Ovary (tissue), 9 donors: ENCODE results near the gene FHL3. TPM values are rescaled to one million over a fixed set of nuclear protein-coding genes. Genes with fewer than 3 reads are reported as not detected.

Experiments used
- DNase-seq, 5 donors: peaks; one replicate each; pipeline ENCODE4 v3.0.0-alpha.2; 2019 to 2020
- H3K27ac ChIP-seq, 2 donors: fragments of 200-600 bp; one replicate each; pipeline versions ENCODE4 v1.5.1 to v1.8.0; 2019 to 2022
- H3K27me3 ChIP-seq: fragments of 200-600 bp; one replicate; pipeline ENCODE4 v1.8.0; 2022
- H3K36me3 ChIP-seq: fragments of 200-600 bp; sonication (generic); one replicate; pipeline ENCODE4 v1.5.1; 2019
- H3K4me1 ChIP-seq: one replicate; pipeline ENCODE4 v1.8.1; 2013; ENCODE audit warnings: mild to moderate bottlenecking, moderate library complexity; ENCODE audit not compliant: insufficient read depth
- H3K4me3 ChIP-seq: fragments of 200-600 bp; sonication (generic); one replicate; pipeline ENCODE4 v1.5.1; 2017
- H3K9me3 ChIP-seq, 2 donors: fragments of 200-600 bp in 1 of 2; sonication (generic) in 1 of 2; one replicate each; pipeline versions ENCODE4 v1.5.1 to v1.8.1; 2013 to 2019; ENCODE audit warnings: mild to moderate bottlenecking in 1 of 2, moderate library complexity in 1 of 2
- EP300 ChIP-seq: sonication (generic); formaldehyde crosslinking; IDR thresholded peaks from one replicate; pipeline ENCODE4 v1.6.1; 2017; ENCODE audit warnings: antibody characterized with exemption
- POLR2A ChIP-seq: fragments of 450-650 bp; IDR thresholded peaks from one replicate; pipeline ENCODE4 v1.6.1; 2017; ENCODE audit warnings: antibody characterized with exemption, mild to moderate bottlenecking, moderate library complexity
- WGBS, 3 donors: extraction: QIAGEN DNeasy Blood & Tissue Kit in 1 of 3; methylation state at CpG; one replicate each; pipeline versions ENCODE4 v1.1.5 to v1.1.7; 2013 to 2017; 5-methylcytosine and 5-hydroxymethylcytosine counted together
- intact Hi-C, 4 donors: fragments of 100-400 bp; cut with DNase I; formaldehyde crosslinking; loops; one replicate each; pipeline versions ENCODE4 v1.11.0 to v1.15.1; 2022 to 2023
- polyA plus RNA-seq, 2 donors: library from polyadenylated mRNA; stranded (reverse); fragments of 200-250 nt in 1 of 2; fragments of 350-450 nt in 1 of 2; fragmentation: Illumina TruSeq in 1 of 2; extraction: RNeasy Lipid Tissue Mini Kit (QIAGEN cat#74804) in 1 of 2; gene quantifications; one replicate each; pipeline ENCODE4 v1.2.3, GENCODE V29; 2013 to 2014
- small RNA-seq: library from RNA; depleted of rRNA; stranded (forward); fragments of <200 nt; gene quantifications from one replicate; pipeline ENCODE3, GENCODE V24; 2016
- total RNA-seq, 7 donors: library from RNA; depleted of rRNA in 2 of 7; stranded (reverse); fragments of >200 nt in 2 of 7; fragmentation: NEBNext Ultra II Directional in 3 of 7; extraction: Animal tissue kit (Norgen Biotek cat#: 25700) in 3 of 7; gene quantifications; one replicate each; pipeline versions ENCODE4 v1.1.0 to v1.2.4, GENCODE V29; 2016 to 2023
- TF ChIP-seq, protein P1 (sequence below), 3 donors: fragments of 450-650 bp in 2 of 3; fragments of 200-600 bp in 1 of 3; IDR thresholded peaks; one replicate each; pipeline versions ENCODE4 v1.5.1 to v1.8.0; 2016 to 2022; ENCODE audit warnings: antibody characterized with exemption in 3 of 3, mild to moderate bottlenecking in 1 of 3
- donor health status: DM: no; HTN: no; CAD: no; lungs with moderate emphysema.
- donor health status: DM: no; HTN: no; CAD: no.
- donor health status: Bipolar disorder and iron deficiency.
- donor health status: DM: yes; HTN: yes; CAD: no.
- donor health status: DM: no; HTN: no; CAD: no.
- donor health status: DM: yes; HTN: yes; CAD: no.

The FHL3 gene
- total and polyA plus RNA-seq, 9 donors, result 13.9 to 63.3 (median 28.8) TPM

DNA sequence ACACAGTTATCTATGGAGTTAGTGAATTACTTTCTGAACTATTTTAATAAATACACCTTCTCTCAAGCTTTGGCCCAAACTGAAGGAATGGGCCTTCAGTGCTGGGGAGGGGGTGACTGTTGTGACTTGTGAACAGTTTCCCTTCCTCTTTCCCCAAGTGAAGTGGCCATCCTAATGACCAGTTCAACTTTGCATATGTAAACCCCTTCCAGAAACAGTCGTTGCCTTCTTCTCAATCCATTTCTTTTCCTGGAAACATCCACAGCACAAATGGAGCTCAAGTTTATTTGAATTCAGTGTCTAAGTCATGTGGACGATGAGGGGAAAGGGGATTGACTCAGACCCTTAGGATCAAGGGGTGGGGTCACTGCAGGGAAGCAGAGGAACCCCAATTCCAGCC is 57.1 kb downstream of the FHL3 start:
- Histone ChIP-seq H3K9me3 (no peaks in the 10 kb centered on the region), H3K4me1 (peaks cover 3% of the 10 kb centered on the region), H3K27ac (no peak overlapping the region), H3K4me3 (no peak overlapping the region), H3K36me3 (no peaks in the 10 kb centered on the region), H3K27me3 (no peaks in the 10 kb centered on the region)
- intact Hi-C loops, result no loop called here
- DNase-seq, result no peak
- WGBS, 3 donors, result 26 to 40% (median 37%) methylated on average over 2 of the region's 2 CpGs
- TF ChIP-seq POLR2A, result no peak
- TF ChIP-seq, protein P1, sequence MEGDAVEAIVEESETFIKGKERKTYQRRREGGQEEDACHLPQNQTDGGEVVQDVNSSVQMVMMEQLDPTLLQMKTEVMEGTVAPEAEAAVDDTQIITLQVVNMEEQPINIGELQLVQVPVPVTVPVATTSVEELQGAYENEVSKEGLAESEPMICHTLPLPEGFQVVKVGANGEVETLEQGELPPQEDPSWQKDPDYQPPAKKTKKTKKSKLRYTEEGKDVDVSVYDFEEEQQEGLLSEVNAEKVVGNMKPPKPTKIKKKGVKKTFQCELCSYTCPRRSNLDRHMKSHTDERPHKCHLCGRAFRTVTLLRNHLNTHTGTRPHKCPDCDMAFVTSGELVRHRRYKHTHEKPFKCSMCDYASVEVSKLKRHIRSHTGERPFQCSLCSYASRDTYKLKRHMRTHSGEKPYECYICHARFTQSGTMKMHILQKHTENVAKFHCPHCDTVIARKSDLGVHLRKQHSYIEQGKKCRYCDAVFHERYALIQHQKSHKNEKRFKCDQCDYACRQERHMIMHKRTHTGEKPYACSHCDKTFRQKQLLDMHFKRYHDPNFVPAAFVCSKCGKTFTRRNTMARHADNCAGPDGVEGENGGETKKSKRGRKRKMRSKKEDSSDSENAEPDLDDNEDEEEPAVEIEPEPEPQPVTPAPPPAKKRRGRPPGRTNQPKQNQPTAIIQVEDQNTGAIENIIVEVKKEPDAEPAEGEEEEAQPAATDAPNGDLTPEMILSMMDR (IDR thresholded peaks at IDR 0.05), result no peak
- TF ChIP-seq EP300, result no peak

DNA sequence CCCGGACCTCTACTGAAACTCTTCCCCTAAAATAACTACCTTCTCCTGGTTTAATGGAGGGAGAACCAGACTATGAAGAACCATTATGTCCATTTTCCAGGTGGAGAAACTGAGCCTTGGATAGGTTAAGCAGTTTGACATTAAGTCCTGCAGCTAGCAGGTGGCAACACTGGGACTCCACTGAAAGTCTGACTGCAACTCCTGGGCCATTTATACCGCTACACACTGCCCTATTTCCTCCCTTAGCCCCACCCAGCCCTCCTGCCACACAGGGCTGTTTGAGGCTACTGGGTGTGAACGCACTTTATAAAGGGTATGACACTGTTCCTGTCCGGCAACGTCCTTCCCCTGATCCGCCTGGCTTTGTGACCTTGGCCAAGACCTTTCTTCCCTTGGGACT is 58.0 kb downstream of the FHL3 start:
- H3K27me3 ChIP-seq, result no peaks in the 10 kb centered on the region
- DNase-seq, result peak in 1 of 5 donors; percentile 29
- 50 to 55% (median 52%) methylated on average over 6 of the region's 6 CpGs for WGBS, 3 donors
- H3K4me3 ChIP-seq, result peak overlapping the region; percentile 92
- no peaks in the 10 kb centered on the region for H3K9me3 ChIP-seq
- H3K27ac ChIP-seq, result peak overlapping the region in 1 of 2 donors; percentile 97
- intact Hi-C loops, result no loop called here
- H3K4me1 ChIP-seq, result peaks cover 3% of the 10 kb centered on the region
- H3K36me3 ChIP-seq, result no peaks in the 10 kb centered on the region
- peak; percentile 11 for TF ChIP-seq POLR2A
- TF ChIP-seq, protein P1 (IDR thresholded peaks at IDR 0.05), result no peak

Small RNA genes within 50 kb of the gene (small RNA-seq; reads per million reads assigned to genes)
- gene RF00017 (not detected), gene RNU6-510P (not detected)

Other genes starting within 250 kb of the FHL3 start
- gene EPHA10, start 240.4 kb downstream of the FHL3 start, total RNA-seq, result under 1 TPM in 4 of 7 donors, not detected in 3; 0.20 to 0.69 (median 0.50) TPM
- under 1 TPM; 0.02 to 0.05 TPM for gene EPHA10, start 240.4 kb downstream of the FHL3 start, polyA plus RNA-seq
- 1 to 10 TPM in 5 of 7 donors, under 1 TPM in 1, not detected in 1; 0.66 to 2.2 (median 1.7) TPM for gene MANEAL, start 211.7 kb downstream of the FHL3 start, total RNA-seq
- 1 to 10 TPM in 1 of 2 donors, under 1 TPM in 1; 0.99 to 3.7 TPM for gene MANEAL, start 211.7 kb downstream of the FHL3 start, polyA plus RNA-seq
- gene C1orf122, start 197.7 kb downstream of the FHL3 start, total RNA-seq, result 10 to 100 TPM; 24.5 to 56.2 (median 32.5) TPM
- gene C1orf122, start 197.7 kb downstream of the FHL3 start, polyA plus RNA-seq, result 10 to 100 TPM; 10.3 to 23.7 TPM
- gene YRDC, start 197.3 kb downstream of the FHL3 start, total RNA-seq, result 10 to 100 TPM in 4 of 7 donors, 1 to 10 TPM in 3; 7.2 to 15.0 (median 11.0) TPM
- 1 to 10 TPM; 9.3 to 9.5 TPM for gene YRDC, start 197.3 kb downstream of the FHL3 start, polyA plus RNA-seq
- 10 to 100 TPM in 5 of 7 donors, 1 to 10 TPM in 2; 3.4 to 29.1 (median 21.9) TPM for gene MTF1, start 145.9 kb downstream of the FHL3 start, total RNA-seq
- gene MTF1, start 145.9 kb downstream of the FHL3 start, polyA plus RNA-seq, result 1 to 10 TPM; 4.5 to 9.6 TPM
- gene INPP5B, start 58.5 kb downstream of the FHL3 start, total RNA-seq, result 10 to 100 TPM; 23.2 to 68.5 (median 33.7) TPM
- 10 to 100 TPM; 23.2 to 30.3 TPM for gene INPP5B, start 58.5 kb downstream of the FHL3 start, polyA plus RNA-seq
- 10 to 100 TPM; 29.0 to 62.5 (median 44.3) TPM for gene SF3A3, start 15.5 kb downstream of the FHL3 start, total RNA-seq
- 100 to 1,000 TPM in 1 of 2 donors, 10 to 100 TPM in 1; 27.4 to 110 TPM for gene SF3A3, start 15.5 kb downstream of the FHL3 start, polyA plus RNA-seq
- 10 to 100 TPM; 17.4 to 38.5 (median 29.7) TPM for gene UTP11, start 7.2 kb upstream of the FHL3 start, total RNA-seq
- 10 to 100 TPM; 20.9 to 35.1 TPM for gene UTP11, start 7.2 kb upstream of the FHL3 start, polyA plus RNA-seq
- under 1 TPM in 4 of 7 donors, not detected in 3; 0.10 to 0.53 (median 0.33) TPM for gene POU3F1, start 41.3 kb upstream of the FHL3 start, total RNA-seq
- gene POU3F1, start 41.3 kb upstream of the FHL3 start, polyA plus RNA-seq, result under 1 TPM in 1 of 2 donors, not detected in 1; 0.04 TPM